ENCODE results near the gene ARSB. TPM values are rescaled to one million over a fixed set of nuclear protein-coding genes. Genes with fewer than 3 reads are reported as not detected.

Gene ARSB
- total RNA-seq, 1 donor from 2014 or later, result 16.7 TPM

DNA sequence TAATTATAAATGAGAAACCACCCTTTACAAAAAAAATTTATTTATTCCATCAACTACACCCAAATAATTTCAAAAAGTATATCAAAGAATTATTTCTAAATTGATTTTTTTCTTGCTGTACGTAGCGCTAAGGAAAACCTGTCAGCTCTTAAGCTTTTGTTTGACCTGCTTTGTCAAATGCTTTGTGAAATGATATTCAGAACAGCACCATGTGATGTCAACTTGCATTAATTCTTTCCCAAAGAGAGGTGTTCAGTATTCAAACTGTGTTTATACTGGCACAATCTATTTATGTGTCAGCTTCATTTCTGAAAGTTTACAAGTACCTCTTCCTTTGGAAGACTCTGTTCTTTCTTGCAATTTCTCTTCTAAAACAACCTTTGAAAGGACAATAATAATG lies 12.0 kb upstream of the ARSB start:
- no peak overlapping the region for H3K4me3 ChIP-seq (ENCODE audit: low read depth, low read length)
- TF ChIP-seq CTCF (conservative IDR thresholded peaks at IDR 0.05; ENCODE audit: low read depth, low read length), result no peak
- DNase-seq (ENCODE audit: low read depth), result no peak

DNA sequence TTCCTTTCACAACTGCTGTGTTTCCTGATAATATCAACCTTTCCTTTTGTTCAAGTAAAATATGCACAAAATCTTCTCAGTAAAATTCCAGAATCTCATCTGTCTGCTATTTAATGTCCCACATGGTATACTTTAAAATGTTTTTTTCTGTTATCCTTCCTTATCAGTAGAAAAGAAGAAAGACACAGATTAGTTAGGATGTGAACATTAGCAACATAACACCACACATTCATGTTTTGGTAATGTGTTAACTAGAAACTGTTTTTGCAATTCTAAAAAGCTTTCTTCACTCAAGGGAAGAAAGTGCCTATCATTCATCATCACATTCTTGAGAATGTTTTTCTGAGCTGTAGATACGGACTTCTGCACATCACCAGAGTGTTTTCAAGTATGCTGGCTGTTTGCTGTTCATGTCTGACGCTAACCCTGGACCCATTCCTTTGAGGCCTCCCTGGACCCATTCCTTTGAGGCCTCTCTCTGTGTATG lies 10.5 kb upstream of the ARSB start:
- no peak overlapping the region for H3K4me3 ChIP-seq (ENCODE audit: low read depth, low read length)
- TF ChIP-seq CTCF (conservative IDR thresholded peaks at IDR 0.05; ENCODE audit: low read depth, low read length), result no peak
- no peak for DNase-seq (ENCODE audit: low read depth)

DNA sequence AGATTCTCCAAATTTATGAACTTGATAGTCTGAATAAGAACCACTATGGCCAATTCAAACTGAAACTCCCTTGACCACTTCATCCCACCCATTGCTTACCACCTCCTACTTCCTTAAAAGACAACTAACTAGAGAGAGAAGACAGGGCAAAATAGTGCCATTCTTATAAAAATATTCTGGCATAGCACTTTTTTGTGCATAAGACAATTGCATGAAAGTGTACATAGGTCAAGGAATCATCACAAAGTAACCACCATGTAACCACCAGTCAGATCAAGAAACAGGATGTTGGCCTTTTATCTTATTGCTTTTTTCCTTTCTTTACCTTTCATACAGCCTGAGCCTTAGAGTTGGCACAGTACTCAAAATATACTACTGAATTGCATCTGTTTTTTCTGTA lies 8.1 kb upstream of the ARSB start:
- H3K4me3 ChIP-seq (ENCODE audit: low read depth, low read length), result no peak overlapping the region
- no peak for TF ChIP-seq CTCF (conservative IDR thresholded peaks at IDR 0.05; ENCODE audit: low read depth, low read length)
- DNase-seq (ENCODE audit: low read depth), result no peak

- no peak for DNase-seq (ENCODE audit: low read depth)
- no peak for TF ChIP-seq CTCF (conservative IDR thresholded peaks at IDR 0.05; ENCODE audit: low read depth, low read length)
- no peak overlapping the region for H3K4me3 ChIP-seq (ENCODE audit: low read depth, low read length)
These were observed 7.0 kb upstream of the ARSB start for GRCh38 chr5:78992146-78992545.

GRCh38 chr5:78989080-78989479 lies 4.0 kb upstream of the ARSB start:
- no peak for TF ChIP-seq CTCF (conservative IDR thresholded peaks at IDR 0.05; ENCODE audit: low read depth, low read length)
- no peak overlapping the region for H3K4me3 ChIP-seq (ENCODE audit: low read depth, low read length)
- no peak for DNase-seq (ENCODE audit: low read depth)

DNA sequence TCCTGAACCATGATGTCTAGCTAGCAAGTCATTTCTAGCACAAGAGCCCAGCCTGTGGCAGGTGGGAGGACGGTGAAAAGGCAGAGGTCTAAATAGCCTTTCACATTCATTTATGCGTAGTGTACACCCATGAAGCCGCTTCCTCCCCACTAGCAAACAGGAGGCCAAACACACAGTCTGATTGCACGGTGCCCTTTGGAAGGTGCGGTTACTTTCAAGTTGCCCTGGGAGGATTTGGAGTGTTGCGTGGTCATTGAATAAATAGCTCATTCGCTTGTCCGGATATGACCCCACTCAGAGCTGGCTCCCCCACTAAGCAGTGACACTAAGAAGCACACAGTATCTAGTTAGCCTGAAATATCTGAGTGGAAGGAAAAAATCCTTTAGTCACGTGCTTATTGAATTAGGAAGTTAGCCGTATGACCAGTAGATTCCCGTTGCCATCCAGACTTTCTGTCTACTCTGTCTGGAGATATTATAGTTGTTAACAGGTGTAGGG lies 664 bp upstream of the ARSB start:
- DNase-seq (ENCODE audit: low read depth), result no peak
- H3K4me3 ChIP-seq (ENCODE audit: low read depth, low read length), result peak overlapping the region; percentile 67
- no peak for TF ChIP-seq CTCF (conservative IDR thresholded peaks at IDR 0.05; ENCODE audit: low read depth, low read length)

DNA sequence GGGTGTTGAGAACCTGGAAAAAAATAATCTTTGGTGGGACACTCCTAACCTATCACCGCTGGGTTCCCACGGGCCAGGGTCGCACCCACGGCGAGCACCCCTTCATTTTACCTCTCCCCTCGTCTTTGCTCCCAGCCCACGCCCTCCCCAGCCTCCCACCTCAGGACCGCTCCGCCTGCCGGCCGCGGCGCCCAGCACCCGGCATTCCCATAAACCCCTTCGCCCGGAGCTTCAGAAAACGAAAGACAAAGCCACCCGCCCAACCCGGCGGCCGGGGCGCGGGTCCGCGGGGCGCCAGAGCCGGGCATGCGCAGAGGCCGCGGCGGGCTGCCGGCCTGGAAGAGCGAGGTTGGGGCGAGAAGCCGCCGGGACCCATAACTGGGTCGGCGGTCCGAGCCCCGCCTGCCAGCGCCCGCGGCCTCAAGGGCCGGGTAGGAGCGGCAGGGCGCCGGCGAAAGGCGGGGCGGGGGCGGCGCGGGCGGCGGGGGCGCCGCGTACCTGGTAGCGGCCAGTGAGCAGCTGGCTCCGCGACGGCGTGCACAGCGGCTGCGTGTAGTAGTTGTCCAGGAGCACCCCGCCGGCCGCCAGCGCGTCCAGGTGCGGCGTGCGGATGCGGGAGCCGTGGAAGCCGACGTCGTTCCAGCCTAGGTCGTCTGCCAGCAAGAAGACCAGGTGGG lies 533 bp downstream of the ARSB start:
- peak overlapping the region; percentile 67 for H3K4me3 ChIP-seq (ENCODE audit: low read depth, low read length)
- no peak for DNase-seq (ENCODE audit: low read depth)
- peak; percentile 32 for TF ChIP-seq CTCF (conservative IDR thresholded peaks at IDR 0.05; ENCODE audit: low read depth, low read length)

All from epithelial cell of proximal tubule (primary cell).